Endodermal cell (in vitro differentiated cells): ENCODE data around the gene RNF220. TPM values are rescaled to one million over a fixed set of nuclear protein-coding genes. Genes with fewer than 3 reads are reported as not detected.

Source experiments
- DNase-seq: peaks from one replicate; pipeline ENCODE4 v3.0.0-alpha.2; 2017
- H3K27ac ChIP-seq: 2 replicates; pipeline ENCODE4 v1.5.1; 2013; ENCODE audit warnings: mild to moderate bottlenecking, low read depth, low read length, moderate library complexity
- H3K27me3 ChIP-seq: 2 replicates; pipeline ENCODE4 v1.6.1; 2013; ENCODE audit warnings: mild to moderate bottlenecking, low read length, moderate library complexity; ENCODE audit not compliant: insufficient read depth, control insufficient read depth, poor library complexity, severe bottlenecking
- H3K36me3 ChIP-seq: 2 replicates; pipeline ENCODE4 v1.7.0; 2013; ENCODE audit warnings: mild to moderate bottlenecking, low read length, moderate library complexity; ENCODE audit not compliant: control insufficient read depth, insufficient read depth
- H3K4me1 ChIP-seq: one replicate; pipeline ENCODE4 v1.7.0; 2013; ENCODE audit warnings: low read length; ENCODE audit not compliant: control insufficient read depth, insufficient read depth
- H3K4me3 ChIP-seq: 2 replicates; pipeline ENCODE4 v1.5.1; 2013; ENCODE audit warnings: mild to moderate bottlenecking, low read length, moderate library complexity
- H3K9ac ChIP-seq: 2 replicates; pipeline ENCODE4 v1.6.1; 2013; ENCODE audit warnings: mild to moderate bottlenecking, low read length, moderate library complexity; ENCODE audit not compliant: poor library complexity, severe bottlenecking; ENCODE audit errors: extremely low read depth
- H3K9me3 ChIP-seq: 2 replicates; pipeline ENCODE4 v1.6.1; 2013; ENCODE audit warnings: mild to moderate bottlenecking, low read length, moderate library complexity; ENCODE audit not compliant: control insufficient read depth
- H3K27ac Mint-ChIP-seq: 2 replicates; pipeline ENCODE4 v1.8.0; 2020; ENCODE audit warnings: mixed read lengths
- H3K27me3 Mint-ChIP-seq: 2 replicates; pipeline ENCODE4 v1.8.0; 2021; ENCODE audit warnings: mild to moderate bottlenecking, mixed read lengths; ENCODE audit not compliant: insufficient read depth
- H3K36me3 Mint-ChIP-seq: 2 replicates; pipeline ENCODE4 v1.8.0; 2020; ENCODE audit warnings: low read depth, mixed read lengths
- H3K4me1 Mint-ChIP-seq: 2 replicates; pipeline ENCODE4 v1.8.0; 2020; ENCODE audit warnings: mixed read lengths
- H3K4me3 Mint-ChIP-seq: 2 replicates; pipeline ENCODE4 v1.8.0; 2020; ENCODE audit warnings: mild to moderate bottlenecking, moderate library complexity, mixed read lengths
- H3K9me3 Mint-ChIP-seq: 2 replicates; pipeline ENCODE4 v1.8.0; 2020; ENCODE audit warnings: mild to moderate bottlenecking, mixed read lengths
- whole genome bisulfite sequencing, 2 experiments: methylation state at CpG; one replicate each; pipeline versions ENCODE4 v1.1.5 to v1.1.7; 2013; ENCODE audit warnings: missing lambda C conversion rate in 2 of 2, mixed read lengths in 1 of 2; ENCODE audit not compliant: insufficient coverage in 1 of 2, insufficient read length in 1 of 2; 5-methylcytosine and 5-hydroxymethylcytosine counted together
- total RNA-seq, 2 donors: library from RNA; stranded (reverse); fragmentation: NEBNext Ultra II Directional in 1 of 2; extraction: Animal tissue kit (Norgen Biotek cat#: 25700) in 1 of 2; gene quantifications; 2 replicates in 1 of 2; 3 replicates in 1 of 2; pipeline ENCODE4 v1.2.1, GENCODE V29; 2021
- TF ChIP-seq, protein P1 (sequence below): fragments of 200-600 bp; sonication (generic); conservative IDR thresholded peaks from 2 replicates; pipeline ENCODE4 v1.5.0; 2021; ENCODE audit warnings: antibody characterized with exemption, mild to moderate bottlenecking

The RNF220 gene
- total RNA-seq, 2 donors from 2014 or later: 94.6 to 95.5 TPM

GRCh38 chr1:44646261-44647110, 241.4 kb downstream of the RNF220 start:
- Histone ChIP-seq H3K36me3 (peaks cover 79% of the 10 kb centered on the region), H3K9me3 (no peaks in the 10 kb centered on the region), H3K27me3 (no peaks in the 10 kb centered on the region), H3K27ac (no peak overlapping the region), H3K4me3 (no peak overlapping the region), H3K4me1 (peaks cover 11% of the 10 kb centered on the region), H3K9ac (no peak overlapping the region)
- 96 to 97% methylated on average over 12 to 28 of the region's 28 CpGs for WGBS, 2 experiments
- TF ChIP-seq, protein P1, sequence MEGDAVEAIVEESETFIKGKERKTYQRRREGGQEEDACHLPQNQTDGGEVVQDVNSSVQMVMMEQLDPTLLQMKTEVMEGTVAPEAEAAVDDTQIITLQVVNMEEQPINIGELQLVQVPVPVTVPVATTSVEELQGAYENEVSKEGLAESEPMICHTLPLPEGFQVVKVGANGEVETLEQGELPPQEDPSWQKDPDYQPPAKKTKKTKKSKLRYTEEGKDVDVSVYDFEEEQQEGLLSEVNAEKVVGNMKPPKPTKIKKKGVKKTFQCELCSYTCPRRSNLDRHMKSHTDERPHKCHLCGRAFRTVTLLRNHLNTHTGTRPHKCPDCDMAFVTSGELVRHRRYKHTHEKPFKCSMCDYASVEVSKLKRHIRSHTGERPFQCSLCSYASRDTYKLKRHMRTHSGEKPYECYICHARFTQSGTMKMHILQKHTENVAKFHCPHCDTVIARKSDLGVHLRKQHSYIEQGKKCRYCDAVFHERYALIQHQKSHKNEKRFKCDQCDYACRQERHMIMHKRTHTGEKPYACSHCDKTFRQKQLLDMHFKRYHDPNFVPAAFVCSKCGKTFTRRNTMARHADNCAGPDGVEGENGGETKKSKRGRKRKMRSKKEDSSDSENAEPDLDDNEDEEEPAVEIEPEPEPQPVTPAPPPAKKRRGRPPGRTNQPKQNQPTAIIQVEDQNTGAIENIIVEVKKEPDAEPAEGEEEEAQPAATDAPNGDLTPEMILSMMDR: no peak
- no peak overlapping the region for H3K27ac Mint-ChIP-seq
- no peak for DNase-seq
- no peaks in the 10 kb centered on the region for H3K9me3 Mint-ChIP-seq
- H3K27me3 Mint-ChIP-seq: no peaks in the 10 kb centered on the region
- H3K36me3 Mint-ChIP-seq: peaks cover 70% of the 10 kb centered on the region
- peaks cover 19% of the 10 kb centered on the region for H3K4me1 Mint-ChIP-seq
- no peak overlapping the region for H3K4me3 Mint-ChIP-seq

DNA sequence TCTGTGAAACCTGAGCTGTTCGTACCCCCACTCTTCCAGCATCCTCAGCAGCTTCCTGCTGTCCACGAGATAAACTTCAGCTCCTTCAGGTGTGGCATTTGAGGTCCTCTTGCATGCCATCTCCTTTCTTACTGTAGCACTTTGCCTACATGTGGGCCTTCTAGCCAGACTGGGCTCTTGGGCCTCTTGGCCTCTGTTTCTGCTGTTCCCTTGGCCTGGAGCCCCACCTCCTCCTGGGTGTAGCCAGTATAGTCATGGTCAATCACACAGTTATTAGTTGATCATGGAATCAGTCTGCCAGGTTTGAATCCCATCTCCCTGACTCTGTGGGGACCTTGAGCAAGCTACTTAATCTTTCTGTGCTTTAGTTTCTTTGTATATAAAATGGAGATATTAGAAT, 242.8 kb downstream of the RNF220 start:
- H3K4me1 Mint-ChIP-seq: peaks cover 19% of the 10 kb centered on the region
- peaks cover 11% of the 10 kb centered on the region for H3K4me1 ChIP-seq
- no peak overlapping the region for H3K4me3 ChIP-seq
- no peaks in the 10 kb centered on the region for H3K9me3 Mint-ChIP-seq
- peaks cover 60% of the 10 kb centered on the region for H3K36me3 Mint-ChIP-seq
- H3K4me3 Mint-ChIP-seq: no peak overlapping the region
- no peaks in the 10 kb centered on the region for H3K27me3 ChIP-seq
- TF ChIP-seq, protein P1: no peak
- DNase-seq: no peak
- WGBS, 2 experiments: 89 to 94% methylated on average over 2 of the region's 2 CpGs
- H3K27me3 Mint-ChIP-seq: no peaks in the 10 kb centered on the region
- H3K27ac Mint-ChIP-seq: no peak overlapping the region
- no peaks in the 10 kb centered on the region for H3K9me3 ChIP-seq
- peaks cover 67% of the 10 kb centered on the region for H3K36me3 ChIP-seq
- H3K27ac ChIP-seq: no peak overlapping the region
- H3K9ac ChIP-seq: no peak overlapping the region

GRCh38 chr1:44648529-44649250, 243.6 kb downstream of the RNF220 start:
- Histone ChIP-seq H3K9me3 (no peaks in the 10 kb centered on the region), H3K27ac (no peak overlapping the region), H3K27me3 (no peaks in the 10 kb centered on the region), H3K4me1 (peaks cover 11% of the 10 kb centered on the region), H3K4me3 (no peak overlapping the region), H3K36me3 (peaks cover 61% of the 10 kb centered on the region), H3K9ac (no peak overlapping the region)
- peak overlapping the region; percentile 45 for H3K27ac Mint-ChIP-seq
- no peak overlapping the region for H3K4me3 Mint-ChIP-seq
- peaks cover 55% of the 10 kb centered on the region for H3K36me3 Mint-ChIP-seq
- 92 to 96% methylated on average over 10 to 13 of the region's 13 CpGs for WGBS, 2 experiments
- no peaks in the 10 kb centered on the region for H3K9me3 Mint-ChIP-seq
- H3K27me3 Mint-ChIP-seq: no peaks in the 10 kb centered on the region
- TF ChIP-seq, protein P1: no peak
- H3K4me1 Mint-ChIP-seq: peaks cover 19% of the 10 kb centered on the region
- DNase-seq: no peak
